Measurements from ENCODE around the gene ASTN2. TPM values are rescaled to one million over a fixed set of nuclear protein-coding genes. Genes with fewer than 3 reads are reported as not detected.

ASTN2 gene
- total and polyA plus RNA-seq, 10 donors = 0.87 to 6.1 (median 3.7) TPM

DNA sequence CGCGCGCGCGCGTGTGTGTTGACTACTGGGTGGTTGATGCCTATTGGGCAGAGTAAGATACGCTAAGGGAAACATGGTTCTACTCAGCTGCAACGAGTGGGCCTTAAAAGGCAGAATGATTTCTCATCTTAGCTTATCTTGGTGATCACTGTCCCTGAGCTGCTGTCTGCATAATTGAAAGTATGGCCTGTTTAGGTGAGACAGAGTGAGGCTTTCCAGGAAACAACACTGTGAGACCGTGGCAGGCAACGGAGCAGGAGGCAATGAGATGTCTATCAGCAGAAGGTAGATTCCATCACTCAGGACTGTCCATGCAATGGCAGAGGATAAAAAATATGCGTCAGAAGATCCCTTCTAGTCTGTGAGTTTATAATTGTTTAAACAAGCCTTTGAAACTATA is 450.6 kb downstream of the ASTN2 start:
- no peak overlapping the region for H3K27ac ChIP-seq
- H3K4me3 ChIP-seq = no peak overlapping the region
- H3K36me3 ChIP-seq = no peaks in the 10 kb centered on the region
- H3K4me1 ChIP-seq = no peaks in the 10 kb centered on the region
- whole genome bisulfite sequencing, 5 donors = 81 to 90% (median 86%) methylated on average over 11 of the region's 11 CpGs
- no peak for DNase-seq
- intact Hi-C loops (cut with DNase I; ENCODE audit: low total_unique reads) = no loop called here
- H3K27me3 ChIP-seq (replicated peaks in 1 of 7) = peaks cover 0 to 23% (median 0%) of the 10 kb centered on the region in 7 donors
- H3K9me3 ChIP-seq = no peaks in the 10 kb centered on the region
- TF ChIP-seq, protein P1, sequence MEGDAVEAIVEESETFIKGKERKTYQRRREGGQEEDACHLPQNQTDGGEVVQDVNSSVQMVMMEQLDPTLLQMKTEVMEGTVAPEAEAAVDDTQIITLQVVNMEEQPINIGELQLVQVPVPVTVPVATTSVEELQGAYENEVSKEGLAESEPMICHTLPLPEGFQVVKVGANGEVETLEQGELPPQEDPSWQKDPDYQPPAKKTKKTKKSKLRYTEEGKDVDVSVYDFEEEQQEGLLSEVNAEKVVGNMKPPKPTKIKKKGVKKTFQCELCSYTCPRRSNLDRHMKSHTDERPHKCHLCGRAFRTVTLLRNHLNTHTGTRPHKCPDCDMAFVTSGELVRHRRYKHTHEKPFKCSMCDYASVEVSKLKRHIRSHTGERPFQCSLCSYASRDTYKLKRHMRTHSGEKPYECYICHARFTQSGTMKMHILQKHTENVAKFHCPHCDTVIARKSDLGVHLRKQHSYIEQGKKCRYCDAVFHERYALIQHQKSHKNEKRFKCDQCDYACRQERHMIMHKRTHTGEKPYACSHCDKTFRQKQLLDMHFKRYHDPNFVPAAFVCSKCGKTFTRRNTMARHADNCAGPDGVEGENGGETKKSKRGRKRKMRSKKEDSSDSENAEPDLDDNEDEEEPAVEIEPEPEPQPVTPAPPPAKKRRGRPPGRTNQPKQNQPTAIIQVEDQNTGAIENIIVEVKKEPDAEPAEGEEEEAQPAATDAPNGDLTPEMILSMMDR (IDR thresholded peaks at IDR 0.05 in 8 of 11, conservative IDR thresholded peaks at IDR 0.05 in 3 of 11) = no peak
- TF ChIP-seq POLR2AphosphoS5 (IDR thresholded peaks at IDR 0.05) (no peak), POLR2A (IDR thresholded peaks at IDR 0.05) (no peak)

DNA sequence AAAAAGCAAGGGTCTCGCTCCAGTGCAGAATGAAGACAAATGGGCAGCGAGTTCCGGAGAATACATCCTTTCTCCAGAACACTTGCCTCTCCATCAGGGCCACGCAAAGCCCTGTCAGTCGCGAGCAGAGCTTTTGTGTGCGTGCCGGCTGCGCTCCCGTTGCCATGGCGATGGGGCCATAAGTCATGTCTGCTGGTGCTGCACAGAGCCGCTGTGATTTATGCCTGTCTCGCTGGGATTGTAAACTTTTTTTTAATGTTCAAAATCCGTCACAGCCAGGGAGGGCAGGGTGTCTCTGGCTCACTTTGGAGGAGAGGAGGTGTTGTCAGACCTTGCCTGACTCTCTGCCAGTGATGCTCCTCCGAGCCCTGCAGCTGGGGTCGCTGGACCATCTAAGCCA is 455.0 kb downstream of the ASTN2 start:
- DNase-seq = no peak
- peaks cover 0 to 26% (median 0%) of the 10 kb centered on the region in 7 donors for H3K27me3 ChIP-seq (replicated peaks in 1 of 7)
- WGBS, 5 donors = 14 to 25% (median 24%) methylated on average over 16 of the region's 16 CpGs

DNA sequence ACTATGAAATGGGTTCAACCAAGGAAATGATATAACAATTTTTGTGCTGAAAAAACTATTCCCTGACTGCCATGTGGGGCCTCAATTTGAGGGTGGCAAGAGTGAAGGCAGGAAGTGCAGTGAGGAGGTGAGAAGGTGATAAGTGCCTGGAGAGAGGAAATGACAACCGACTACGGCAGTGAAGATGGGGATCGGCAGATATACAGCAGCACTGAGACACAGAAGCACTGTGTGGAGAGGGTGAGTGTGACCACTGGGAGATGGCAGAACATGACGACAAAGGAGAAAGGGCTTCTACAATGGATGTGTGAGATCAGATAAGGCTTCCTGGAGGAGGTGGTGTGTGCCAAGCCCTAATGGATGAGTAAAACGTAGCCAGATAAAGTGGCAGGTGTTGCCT is 456.0 kb downstream of the ASTN2 start:
- intact Hi-C loops (cut with DNase I; ENCODE audit: low total_unique reads) = no loop called here
- DNase-seq = no peak
- Histone ChIP-seq H3K36me3 (no peaks in the 10 kb centered on the region), H3K9me3 (no peaks in the 10 kb centered on the region), H3K27me3 (replicated peaks in 1 of 7) (peaks cover 0 to 26% (median 0%) of the 10 kb centered on the region in 7 donors), H3K4me3 (no peak overlapping the region), H3K4me1 (no peaks in the 10 kb centered on the region), H3K27ac (no peak overlapping the region)
- no peak for TF ChIP-seq POLR2A (IDR thresholded peaks at IDR 0.05)
- no peak for TF ChIP-seq POLR2AphosphoS5 (IDR thresholded peaks at IDR 0.05)
- TF ChIP-seq, protein P1 (IDR thresholded peaks at IDR 0.05 in 8 of 11, conservative IDR thresholded peaks at IDR 0.05 in 3 of 11) = no peak
- 7 to 25% (median 15%) methylated on average over 5 of the region's 5 CpGs for WGBS, 5 donors

More for the DNA sequence above, 455.0 kb downstream of the ASTN2 start:
- TF ChIP-seq POLR2A (IDR thresholded peaks at IDR 0.05) (no peak), POLR2AphosphoS5 (IDR thresholded peaks at IDR 0.05) (no peak)
- TF ChIP-seq, protein P1 (IDR thresholded peaks at IDR 0.05 in 8 of 11, conservative IDR thresholded peaks at IDR 0.05 in 3 of 11) = no peak
- H3K4me1 ChIP-seq = no peaks in the 10 kb centered on the region
- no peaks in the 10 kb centered on the region for H3K36me3 ChIP-seq
- no peak overlapping the region for H3K4me3 ChIP-seq
- no peak overlapping the region for H3K27ac ChIP-seq
- no peaks in the 10 kb centered on the region for H3K9me3 ChIP-seq
- intact Hi-C loops (cut with DNase I; ENCODE audit: low total_unique reads) = no loop called here

DNA sequence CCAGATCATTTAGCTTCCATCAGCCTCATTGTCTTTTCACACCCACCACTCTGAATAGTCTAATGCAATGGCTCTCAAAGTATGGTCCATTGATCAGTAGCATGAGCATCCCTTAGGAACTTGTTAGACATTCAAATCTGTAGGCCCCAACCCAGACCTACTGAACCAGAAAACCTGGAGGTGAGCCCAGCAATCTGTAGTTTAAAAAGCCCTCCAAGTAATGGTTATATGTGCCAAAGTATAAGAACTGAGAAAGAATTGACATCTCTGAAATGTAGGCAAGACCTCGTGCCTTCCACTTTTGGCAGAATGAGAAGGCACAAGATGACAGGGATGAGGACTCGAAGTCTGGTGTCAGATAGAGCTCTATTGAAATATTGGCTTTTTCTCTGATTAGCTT is 460.1 kb downstream of the ASTN2 start:
- Histone ChIP-seq H3K36me3 (no peaks in the 10 kb centered on the region), H3K27me3 (replicated peaks in 1 of 7) (peaks cover 0 to 7% (median 0%) of the 10 kb centered on the region in 7 donors), H3K27ac (no peak overlapping the region), H3K4me1 (peaks cover 0 to 9% (median 0%) of the 10 kb centered on the region in 6 donors), H3K9me3 (no peaks in the 10 kb centered on the region), H3K4me3 (no peak overlapping the region)
- no peak for TF ChIP-seq POLR2AphosphoS5 (IDR thresholded peaks at IDR 0.05)
- TF ChIP-seq, protein P1 (IDR thresholded peaks at IDR 0.05 in 8 of 11, conservative IDR thresholded peaks at IDR 0.05 in 3 of 11) = no peak
- intact Hi-C loops (cut with DNase I; ENCODE audit: low total_unique reads) = no loop called here
- WGBS, 5 donors = 76 to 89% (median 78%) methylated on average over 2 of the region's 2 CpGs
- no peak for DNase-seq

All from spleen (tissue), 11 donors.